Stimulated activated CD8-positive, alpha-beta memory T cell treated with anti-CD3 and anti-CD28 coated beads, Interleukin-7, amount 100 ng/mL, for 48 hours (primary cell): Measurements from ENCODE around the gene TOMM34.

Experiments used
- DNase-seq, 2 donors: peaks; one replicate each; pipeline ENCODE4 v3.0.0-alpha.2; 2020; ENCODE audit warnings: low read depth in 1 of 2; ENCODE audit errors: extremely low read depth in 1 of 2

Gene TOMM34, protein sequence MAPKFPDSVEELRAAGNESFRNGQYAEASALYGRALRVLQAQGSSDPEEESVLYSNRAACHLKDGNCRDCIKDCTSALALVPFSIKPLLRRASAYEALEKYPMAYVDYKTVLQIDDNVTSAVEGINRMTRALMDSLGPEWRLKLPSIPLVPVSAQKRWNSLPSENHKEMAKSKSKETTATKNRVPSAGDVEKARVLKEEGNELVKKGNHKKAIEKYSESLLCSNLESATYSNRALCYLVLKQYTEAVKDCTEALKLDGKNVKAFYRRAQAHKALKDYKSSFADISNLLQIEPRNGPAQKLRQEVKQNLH

GRCh38 chr20:44960103-44960852 is at the start of gene TOMM34:
TOMM34 (minus strand) TSS chr20:44960397; CDS start chr20:44960333, 64 bp downstream.
- peak; percentile 93 for DNase-seq

- DNase-seq: no peak
Observed at GRCh38 chr20:45008521-45009049, 48.4 kb upstream of the TOMM34 start.

- DNase-seq: no peak
Observed at GRCh38 chr20:44997668-44998067, 37.5 kb upstream of the TOMM34 start.

DNA sequence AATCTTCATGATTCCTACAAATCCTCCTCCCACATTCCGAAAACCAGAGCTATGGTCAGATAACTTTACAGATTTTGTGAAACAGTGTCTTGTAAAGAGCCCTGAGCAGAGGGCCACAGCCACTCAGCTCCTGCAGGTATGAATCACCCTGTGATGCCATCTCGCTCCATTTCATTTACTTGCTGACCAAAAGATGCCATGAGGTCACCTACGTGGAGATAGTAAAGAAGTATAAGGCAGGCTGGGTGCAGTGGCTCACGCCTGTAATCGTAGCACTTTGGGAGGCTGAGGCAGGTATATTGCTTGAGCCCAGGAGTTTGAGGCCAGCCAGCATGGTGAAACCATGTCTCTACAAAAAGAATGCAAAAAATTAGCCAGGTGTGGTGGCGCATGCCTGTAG is 37.0 kb upstream of the TOMM34 start:
- DNase-seq: no peak

GRCh38 chr20:44993343-44993742 is 33.1 kb upstream of the TOMM34 start:
- DNase-seq: no peak

DNA sequence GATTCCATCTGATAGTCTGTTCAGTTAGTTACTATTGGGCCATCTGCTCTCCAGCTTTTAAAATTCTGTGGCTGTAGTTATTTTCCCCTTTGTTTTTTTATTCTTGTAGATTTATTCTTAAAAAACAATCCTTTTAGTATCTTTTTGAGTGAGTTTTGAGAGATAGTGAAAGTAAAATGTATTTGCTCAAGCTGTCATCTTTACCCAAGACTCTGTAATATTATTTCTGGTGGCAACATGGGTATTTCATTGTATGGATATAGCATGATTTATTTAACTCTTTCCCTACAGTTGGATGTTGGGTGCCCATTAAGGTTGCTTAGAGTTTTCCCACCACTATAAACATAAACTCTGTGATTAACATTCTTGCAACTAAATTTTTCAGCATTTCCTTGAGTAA is 30.8 kb upstream of the TOMM34 start:
- DNase-seq: no peak

- DNase-seq: peak in 1 of 2 donors; percentile 61
Observed at GRCh38 chr20:44990425-44990824, 30.2 kb upstream of the TOMM34 start.

DNA sequence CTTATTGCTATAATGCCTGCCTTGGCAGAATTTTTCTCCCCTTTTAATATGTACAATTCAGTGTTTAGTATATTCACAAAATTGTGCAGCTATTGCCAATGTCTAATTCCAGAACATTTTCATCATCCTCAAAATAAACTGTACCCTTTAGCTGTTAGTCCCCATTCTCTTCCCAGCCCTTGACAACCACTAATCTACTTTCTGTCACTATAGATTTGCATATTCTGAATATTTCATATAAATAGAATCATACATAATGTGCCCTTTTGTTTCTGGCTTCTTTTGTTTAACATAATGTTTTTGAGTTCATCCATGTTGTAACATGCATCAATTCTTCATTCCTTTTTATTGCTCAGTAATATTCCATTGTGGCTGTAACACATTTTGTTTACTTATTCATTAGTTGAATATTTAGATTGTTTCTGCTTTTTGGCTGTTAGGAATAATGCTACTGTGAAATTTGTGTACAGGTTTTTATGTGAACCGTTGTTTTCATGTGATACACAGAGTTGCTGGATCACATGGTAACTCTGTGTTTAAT is 28.5 kb upstream of the TOMM34 start:
- no peak for DNase-seq

- DNase-seq: no peak
Observed at GRCh38 chr20:44983093-44983674, 23.0 kb upstream of the TOMM34 start.

DNA sequence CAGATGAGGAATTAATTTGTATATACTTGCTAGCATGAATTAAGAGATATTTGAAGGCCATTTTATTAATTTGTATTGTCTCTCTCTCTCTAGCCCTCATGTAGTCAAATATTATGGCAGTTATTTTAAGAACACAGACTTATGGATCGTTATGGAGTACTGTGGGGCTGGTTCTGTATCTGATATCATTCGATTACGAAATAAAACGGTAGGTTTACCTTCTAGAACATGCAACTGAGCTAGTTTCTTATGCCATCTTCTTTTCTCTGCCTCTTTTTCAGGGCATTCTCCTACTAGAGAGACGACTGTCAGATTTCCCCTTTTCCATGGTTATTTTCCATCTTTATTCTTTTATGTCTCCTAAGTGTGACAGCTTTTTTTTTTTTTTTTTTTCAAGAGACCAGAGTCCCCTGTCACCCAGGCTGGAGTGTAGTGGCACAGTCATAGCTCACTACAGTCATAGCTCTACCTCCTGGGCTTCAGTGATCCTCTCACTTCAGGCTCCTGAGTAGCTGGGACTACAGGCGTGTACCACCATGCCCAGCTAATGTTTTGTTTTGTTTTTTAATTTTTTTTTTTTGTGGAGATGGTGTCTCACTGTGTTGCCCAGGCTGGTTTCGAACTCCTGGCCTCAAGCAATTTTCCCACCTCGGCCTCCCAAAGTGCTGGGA is 21.7 kb upstream of the TOMM34 start:
- DNase-seq: no peak

DNA sequence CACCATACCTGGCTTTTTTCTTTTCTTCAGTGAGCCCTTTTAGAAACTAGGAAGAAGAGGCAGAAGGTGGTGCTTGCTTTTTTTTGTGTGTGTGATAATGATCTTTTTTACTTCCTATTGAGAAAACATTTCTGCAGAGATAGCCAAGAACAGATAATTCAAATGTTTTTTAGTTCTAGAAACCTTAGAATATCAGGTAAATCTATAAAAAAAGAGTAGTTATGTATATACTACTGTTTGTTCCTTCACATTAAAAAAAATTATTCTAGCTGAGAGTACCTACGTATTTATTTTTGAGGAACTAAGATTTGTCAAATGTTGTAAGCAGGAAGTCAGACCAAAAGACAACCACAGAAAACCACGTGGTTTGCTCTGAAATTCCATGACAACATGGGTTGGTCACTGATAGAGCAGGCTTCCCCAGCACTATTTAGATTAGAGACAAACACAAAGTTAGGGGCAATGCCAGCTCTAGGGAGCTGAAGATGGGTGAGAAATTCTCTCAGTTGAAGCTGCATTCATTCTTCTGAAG is 19.0 kb upstream of the TOMM34 start:
- no peak for DNase-seq

GRCh38 chr20:44976698-44977097 is 16.5 kb upstream of the TOMM34 start:
- no peak for DNase-seq

DNA sequence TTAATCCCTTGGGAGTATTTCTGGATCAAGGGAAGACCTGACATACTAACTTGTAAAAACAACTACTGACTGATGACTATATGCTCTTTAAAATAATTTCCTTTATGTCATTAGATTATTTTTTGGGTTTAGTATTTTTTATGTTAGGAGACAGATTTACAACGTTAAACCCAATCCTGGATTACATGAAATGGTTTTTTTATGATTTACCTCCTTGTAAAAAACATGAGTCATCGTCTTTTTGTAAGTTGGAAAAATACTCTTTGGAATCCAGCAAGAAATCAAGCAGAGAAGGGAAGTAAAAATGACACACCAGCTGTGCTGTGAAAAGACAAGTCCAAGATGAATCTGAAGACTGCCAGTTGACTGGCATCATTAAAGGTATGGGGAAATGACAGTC is 12.9 kb upstream of the TOMM34 start:
- no peak for DNase-seq

- DNase-seq: no peak
Observed at GRCh38 chr20:44970243-44970757, 10.1 kb upstream of the TOMM34 start.

DNA sequence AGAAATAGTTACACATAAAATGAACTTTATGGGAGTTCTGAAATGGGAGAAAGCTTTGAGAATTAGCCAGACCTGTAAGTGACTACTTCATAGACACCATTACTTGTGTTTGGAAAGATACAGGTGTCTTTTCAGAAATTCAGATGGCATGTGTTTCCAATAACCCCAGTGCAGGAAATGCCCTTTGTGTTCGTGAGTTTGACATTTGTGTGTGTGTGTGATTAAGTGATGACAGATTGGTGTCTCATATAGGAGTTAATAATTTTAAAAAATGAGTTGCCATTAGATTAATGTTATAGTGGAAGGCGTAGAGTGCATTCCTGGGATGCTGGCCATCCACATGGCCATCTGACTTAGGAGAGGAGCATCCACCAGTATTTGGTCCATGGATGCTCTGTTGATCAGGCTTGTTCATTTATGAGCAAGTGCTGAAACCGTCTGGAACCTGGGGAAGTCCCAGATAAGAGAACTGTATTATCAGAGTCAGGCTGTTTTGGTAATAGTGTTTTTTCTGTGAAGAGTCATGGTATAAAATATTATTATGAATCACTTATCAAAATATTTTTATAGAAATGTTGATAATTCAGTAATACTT is 9.2 kb upstream of the TOMM34 start:
- DNase-seq: no peak

DNA sequence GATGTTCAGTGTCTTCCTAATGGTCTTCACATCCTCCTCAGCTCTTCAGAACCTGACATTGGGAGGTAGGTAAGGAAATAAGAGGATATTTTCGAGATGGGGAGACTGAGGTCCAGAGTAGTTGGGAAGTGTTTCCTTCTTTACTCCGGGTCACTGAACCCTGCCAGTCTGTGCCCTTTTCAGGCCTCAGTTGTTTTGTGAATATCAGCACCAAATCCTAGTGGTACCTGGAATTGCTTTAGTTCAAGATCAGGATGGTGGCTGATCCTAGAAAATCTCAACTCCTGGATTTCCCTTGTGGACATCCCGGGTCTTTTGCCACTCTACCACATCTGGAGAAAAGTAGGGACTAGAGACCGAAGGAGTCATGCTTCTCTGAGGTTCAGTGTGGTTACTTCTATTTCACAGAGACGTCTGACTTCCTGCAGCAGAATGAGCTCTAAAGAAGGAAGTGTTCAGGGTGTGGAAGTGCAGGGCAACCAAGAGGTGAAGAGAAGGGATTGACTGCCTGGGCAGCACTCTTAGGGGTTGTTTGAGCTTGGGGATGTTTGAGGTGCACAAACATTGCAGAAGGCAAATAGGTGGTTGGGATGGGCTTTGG is 7.1 kb upstream of the TOMM34 start:
- no peak for DNase-seq

DNA sequence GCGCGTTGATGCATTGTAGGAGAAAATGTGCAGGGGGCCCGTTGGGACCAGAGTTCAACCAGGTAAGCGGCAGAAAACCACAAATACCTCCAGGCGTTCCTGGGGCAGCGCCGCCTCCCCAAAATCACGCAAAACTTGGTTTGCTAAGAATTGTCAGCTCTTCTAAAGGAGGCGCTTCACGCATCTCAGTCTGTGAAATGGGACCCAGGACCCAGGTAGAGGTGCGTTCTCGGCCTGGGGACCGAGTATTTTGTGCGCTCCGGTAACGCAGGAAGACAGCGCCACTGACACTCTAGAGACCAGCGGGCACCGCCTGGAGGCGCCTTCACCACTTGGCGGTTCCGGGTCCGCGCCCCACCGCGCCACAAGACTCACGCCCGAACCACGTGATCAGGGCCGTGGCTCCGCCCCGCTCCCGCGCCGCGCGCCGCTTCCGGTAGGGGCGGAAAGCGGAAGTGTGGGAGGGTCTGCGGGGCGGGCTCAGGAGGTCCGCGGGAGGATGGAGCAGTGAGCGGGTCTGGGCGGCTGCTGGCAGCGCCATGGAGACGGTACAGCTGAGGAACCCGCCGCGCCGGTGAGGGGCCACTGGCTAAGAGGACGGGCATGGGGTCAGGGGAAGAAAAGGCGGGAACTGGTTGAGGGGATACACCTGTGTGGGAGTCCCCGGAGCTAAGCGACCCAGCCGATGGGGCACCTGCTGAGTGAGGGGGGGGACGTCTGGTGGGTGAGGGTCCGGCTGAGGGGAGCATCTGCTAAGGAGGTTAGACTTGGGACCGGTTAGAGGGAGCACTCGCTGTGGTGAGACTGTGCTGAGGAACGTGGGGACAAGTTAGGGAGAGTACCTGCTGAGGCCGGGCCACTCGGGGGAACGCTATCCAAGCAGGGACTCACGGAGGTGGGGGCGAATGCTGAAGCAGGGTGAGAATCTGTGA is 6.1 kb upstream of the TOMM34 start, which contains the start of gene STK4:
Gene STK4, plus strand, starts transcription at position 483 of the 932 bp plus-strand sequence. Its CDS starts 57 bp downstream, at position 540.
- DNase-seq: peak; percentile 89 to 90

GRCh38 chr20:44965651-44966029 is 5.4 kb upstream of the TOMM34 start:
- no peak for DNase-seq
